H1 (cell line): ENCODE measurements around the gene ZNF346. TPM values are rescaled to one million over a fixed set of nuclear protein-coding genes. Genes with fewer than 3 reads are reported as not detected.

Source experiments
- CBX5 ChIP-seq: fragments of 300-800, 300-1000 bp; sonication (generic); IDR thresholded peaks from 2 replicates; pipeline ENCODE4 v1.7.1; 2016; ENCODE audit warnings: antibody characterized with exemption, low read length, low read depth
- CHD2 ChIP-seq: IDR thresholded peaks from 2 replicates; pipeline ENCODE4 v1.6.1; 2012; ENCODE audit warnings: low read length, improper control_type of control experiment
- CREB1 ChIP-seq: IDR thresholded peaks from 2 replicates; pipeline ENCODE4 v1.6.1; 2012; ENCODE audit warnings: inconsistent platforms
- FOSL1 ChIP-seq: IDR thresholded peaks from 2 replicates; pipeline ENCODE4 v1.6.1; 2011; ENCODE audit warnings: mild to moderate bottlenecking, low read depth, low read length, moderate library complexity; ENCODE audit not compliant: insufficient read depth
- YY1 ChIP-seq: IDR thresholded peaks from 2 replicates; pipeline ENCODE4 v1.6.1; 2011; ENCODE audit warnings: low read depth, mild to moderate bottlenecking, low read length
- polyA plus RNA-seq, 7 experiments: library from polyadenylated mRNA; depleted of rRNA in 3 of 7; stranded (reverse) in 5 of 7; unstranded in 2 of 7; fragments of >200 nt in 5 of 7; fragments of 200-250 nt in 2 of 7; gene quantifications; 1 replicate in 5 of 7; 2 replicates in 1 of 7; 4 replicates in 1 of 7; pipeline versions ENCODE4 v1.2.1 to v1.2.3, GENCODE V29; 2011 to 2013; ENCODE audit warnings: missing spikeins in 2 of 7, mixed read lengths in 2 of 7
- total RNA-seq: library from RNA; stranded (reverse); fragmentation: NEBNext Ultra II Directional; extraction: Animal tissue kit (Norgen Biotek cat#: 25700); gene quantifications from 2 replicates; pipeline ENCODE4 v1.2.1, GENCODE V29; 2021
- TF ChIP-seq, protein P1 (sequence below): IDR thresholded peaks from 2 replicates; pipeline ENCODE4 v1.6.1; 2011; ENCODE audit warnings: low read length, improper control_type of control experiment

The ZNF346 gene
- total and polyA plus RNA-seq, 2 of the 8 experiments (the other 6 are each of a cell fraction or from before 2014, with no cell fraction given), result 19.9 to 20.8 TPM

DNA sequence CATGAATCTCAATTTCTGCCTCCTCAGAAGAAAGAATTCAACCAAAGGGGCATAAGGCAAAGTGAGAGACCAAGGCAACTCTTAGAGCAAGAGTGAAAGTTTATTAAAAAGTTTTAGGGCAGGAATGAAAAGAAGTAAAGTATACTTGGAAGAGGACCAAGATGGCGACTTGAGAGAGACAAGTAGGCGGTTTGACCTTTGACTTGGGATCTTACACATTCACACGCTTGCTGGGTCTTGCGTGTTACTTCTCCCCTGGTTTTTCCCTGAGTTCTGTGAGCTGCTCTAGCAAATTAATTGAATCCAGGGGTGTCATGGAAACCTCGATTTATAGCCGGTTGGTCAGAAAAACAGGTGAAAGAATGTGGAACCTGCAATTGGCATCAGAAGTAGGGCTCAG, 7.0 kb downstream of the ZNF346 start (continued):
- TF ChIP-seq CBX5 (no peak), CREB1 (no peak), YY1 (no peak), FOSL1 (no peak), CHD2 (no peak)
- TF ChIP-seq, protein P1, sequence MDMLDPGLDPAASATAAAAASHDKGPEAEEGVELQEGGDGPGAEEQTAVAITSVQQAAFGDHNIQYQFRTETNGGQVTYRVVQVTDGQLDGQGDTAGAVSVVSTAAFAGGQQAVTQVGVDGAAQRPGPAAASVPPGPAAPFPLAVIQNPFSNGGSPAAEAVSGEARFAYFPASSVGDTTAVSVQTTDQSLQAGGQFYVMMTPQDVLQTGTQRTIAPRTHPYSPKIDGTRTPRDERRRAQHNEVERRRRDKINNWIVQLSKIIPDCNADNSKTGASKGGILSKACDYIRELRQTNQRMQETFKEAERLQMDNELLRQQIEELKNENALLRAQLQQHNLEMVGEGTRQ, result no peak
